K562 (cell line): ENCODE results near the gene ACSF2. TPM values are rescaled to one million over a fixed set of nuclear protein-coding genes. Genes with fewer than 3 reads are reported as not detected.

ENCODE experiments used
- ATAC-seq: fragments of 200-7000 bp; cut with Tn5 transposase; 3 replicates; pipeline ENCODE4 v1.9.1; 2020; ENCODE audit warnings: moderate library complexity
- BruUV-seq: library from RNA; stranded (reverse); fragments of 400-500 nt; replicated peaks from 2 replicates; lab custom pipeline; 2021; lab: Mats Ljungman, UMichigan
- CTCF ChIA-PET: fragments of 300-600 bp; formaldehyde crosslinking; extraction: SDS; loops from one replicate; lab custom pipeline; 2021; ENCODE audit warnings: low intra/inter-chr PET ratio; lab: Yijun Ruan, JAX
- POLR2A ChIA-PET: fragments of 300-600, 350-650 bp; sonication (Branson Sonifier 250); formaldehyde crosslinking; extraction: SDS; loops from one replicate; lab custom pipeline; 2021; ENCODE audit warnings: antibody characterized with exemption, inconsistent platforms; lab: Yijun Ruan, JAX
- DNase-seq, 4 experiments: peaks; one replicate each; pipeline versions ENCODE4 v3.0.0 to v3.0.0-alpha.2; 2011 to 2018; ENCODE audit warnings: low spot score in 3 of 4, mixed read lengths in 3 of 4; ENCODE audit errors: extremely low read depth in 1 of 4
- FAIRE-seq: peaks from 2 replicates; lab custom pipeline; 2011; peaks lifted over from hg19 to GRCh38; lab: Jason Lieb, UNC
- H2AFZ ChIP-seq: 2 replicates; pipeline ENCODE4 v1.6.0; 2011; ENCODE audit warnings: low read depth, low read length, control low read depth, inconsistent platforms
- H3K27ac ChIP-seq: fragments of 200-600 bp; 3 replicates; pipeline ENCODE4 v1.8.0; 2011; ENCODE audit warnings: low read depth, mild to moderate bottlenecking, control low read depth, inconsistent platforms, low read length, moderate library complexity, mixed read lengths; ENCODE audit errors: extremely low read depth
- H3K27me3 ChIP-seq, 2 experiments: fragments of 300-600 bp in 1 of 2; 2 replicates in 1 of 2; 3 replicates in 1 of 2; pipeline versions ENCODE4 v1.6.0 to v1.8.0; 2011; ENCODE audit warnings: inconsistent platforms in 2 of 2, low read length in 2 of 2, mild to moderate bottlenecking in 1 of 2, mixed read lengths in 1 of 2, moderate library complexity in 1 of 2; ENCODE audit not compliant: control insufficient read depth in 2 of 2, insufficient read depth in 2 of 2
- H3K36me3 ChIP-seq: fragments of 300-600 bp; 3 replicates; pipeline ENCODE4 v1.8.0; 2011; ENCODE audit warnings: mild to moderate bottlenecking, low read length, inconsistent platforms; ENCODE audit not compliant: control insufficient read depth, insufficient read depth
- H3K4me1 ChIP-seq, 2 experiments: fragments of 200-600 bp in 1 of 2; replicated peaks in 1 of 2; 2 replicates in 1 of 2; 3 replicates in 1 of 2; pipeline versions ENCODE4 v1.5.1 to v1.8.0; 2011; ENCODE audit warnings: inconsistent platforms in 2 of 2, low read length in 2 of 2, mild to moderate bottlenecking in 1 of 2, mixed read lengths in 1 of 2, moderate library complexity in 1 of 2; ENCODE audit not compliant: control insufficient read depth in 2 of 2, insufficient read depth in 2 of 2
- H3K4me2 ChIP-seq: 2 replicates; pipeline ENCODE4 v1.6.1; 2011; ENCODE audit warnings: low read length, control low read depth, inconsistent platforms, mixed read lengths; ENCODE audit not compliant: insufficient read depth
- H3K4me3 ChIP-seq: fragments of 200-600 bp; sonication (generic), shearing (Covaris generic); 2 replicates; pipeline ENCODE4 v1.5.1; 2016; ENCODE audit warnings: control low read depth, inconsistent platforms
- H3K79me2 ChIP-seq: fragments of 200-600 bp; 3 replicates; pipeline ENCODE4 v1.8.0; 2011; ENCODE audit warnings: low read length, inconsistent platforms; ENCODE audit not compliant: control insufficient read depth, insufficient read depth
- H3K9ac ChIP-seq, 2 experiments: 2 replicates each; pipeline versions ENCODE4 v1.6.0 to v1.6.1; 2011; ENCODE audit warnings: low read depth in 2 of 2, low read length in 2 of 2, control low read depth in 1 of 2, inconsistent platforms in 1 of 2, mild to moderate bottlenecking in 1 of 2, mixed read lengths in 1 of 2; ENCODE audit not compliant: insufficient read depth in 1 of 2
- H3K9me1 ChIP-seq: one replicate; pipeline ENCODE4 v1.6.0; 2011; ENCODE audit warnings: inconsistent platforms, mild to moderate bottlenecking, low read length, moderate library complexity; ENCODE audit not compliant: control insufficient read depth, insufficient read depth
- H3K9me3 ChIP-seq: replicated peaks from 2 replicates; pipeline ENCODE4 v1.5.1; 2011; ENCODE audit warnings: low read depth, low read length, inconsistent platforms; ENCODE audit not compliant: control insufficient read depth, insufficient read depth
- H4K20me1 ChIP-seq: replicated peaks from 2 replicates; pipeline ENCODE4 v1.6.1; 2011; ENCODE audit warnings: low read length, inconsistent platforms, mixed read lengths; ENCODE audit not compliant: control insufficient read depth, insufficient read depth
- HES1 ChIP-seq: fragments of 450-650 bp; IDR thresholded peaks from 2 replicates; pipeline ENCODE4 v1.6.1; 2016; ENCODE audit warnings: low read depth, mild to moderate bottlenecking, moderate library complexity
- TFAP4 ChIP-seq: sonication (generic); formaldehyde crosslinking; IDR thresholded peaks from 2 replicates; pipeline ENCODE4 v1.8.0; 2022; ENCODE audit warnings: missing genetic modification reagents, mild to moderate bottlenecking, moderate library complexity, borderline replicate concordance
- WGBS: fragments of 100-300 bp; shearing (Covaris generic); methylation state at CpG from one replicate; pipeline ENCODE4 v1.1.6; 2016; ENCODE audit warnings: low coverage, mixed read lengths; ENCODE audit not compliant: insufficient coverage; ENCODE audit errors: missing lambda C conversion rate; 5-methylcytosine and 5-hydroxymethylcytosine counted together
- in situ Hi-C: fragments of 300-500 bp; cut with MboI; formaldehyde crosslinking; loops from 4 replicates; pipeline ENCODE4 v1.15.0; 2018; ENCODE audit warnings: inconsistent platforms, mixed read lengths
- intact Hi-C: fragments of 100-400 bp; cut with micrococcal nuclease; formaldehyde crosslinking; loops from 2 replicates; pipeline ENCODE4 v1.14.2; 2022
- polyA plus RNA-seq, 8 experiments: library from polyadenylated mRNA; depleted of rRNA in 4 of 8; stranded (reverse) in 5 of 8; unstranded in 3 of 8; fragments of >200 nt; fragmentation: Nextera tagmentation in 2 of 8; fragmentation: Illumina TruSeq in 1 of 8; extraction: Ambion mirVana in 2 of 8; extraction: Trizol in 1 of 8; gene quantifications; 2 replicates each; pipeline versions ENCODE4 v1.2.1 to v1.2.3, GENCODE V29; 2011 to 2014; ENCODE audit warnings: inconsistent platforms in 1 of 8, missing spikeins in 1 of 8
- total RNA-seq, 7 experiments: library from RNA; depleted of rRNA in 6 of 7; stranded (reverse); fragments of >200 nt in 6 of 7; fragmentation: Illumina TruSeq in 2 of 7; extraction: Trizol in 2 of 7; gene quantifications; 2 replicates each; pipeline versions ENCODE4 v1.2.1 to v1.2.3, GENCODE V29; 2011 to 2021; ENCODE audit warnings: low replicate concordance in 1 of 7

Gene ACSF2
- total and polyA plus RNA-seq, 9 of the 15 experiments (the other 6 are each of a cell fraction or from before 2014, with no cell fraction given), result 0.89 to 6.1 (median 3.5) TPM

DNA sequence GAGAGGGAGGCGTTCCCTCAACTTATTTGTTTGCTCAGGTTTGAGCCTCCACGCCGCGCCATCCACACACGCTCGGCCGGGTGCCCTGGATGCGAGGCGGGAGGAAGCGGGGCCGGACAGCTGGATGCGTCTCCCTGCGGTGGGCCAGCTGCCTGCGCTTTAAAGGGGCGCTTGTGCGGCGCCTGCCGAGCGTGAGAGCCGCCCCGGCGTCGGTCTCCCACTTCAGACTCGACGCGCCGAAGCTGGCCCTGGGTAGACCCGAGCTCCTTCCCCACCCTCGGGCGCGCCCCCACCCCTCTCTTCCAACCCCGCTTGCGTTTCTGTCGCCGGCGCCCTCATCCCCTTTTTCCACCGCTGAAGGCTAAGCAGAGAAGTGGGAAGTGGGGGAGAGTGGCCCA is 43.2 kb downstream of the ACSF2 start:
- Histone ChIP-seq H3K4me1 (peaks cover 0 to 25% of the 10 kb centered on the region in 2 experiments; a peak in 2 of 5 replicates), H3K9me3 (no peaks in the 10 kb centered on the region), H3K4me3 (no peak overlapping the region), H3K4me2 (no peak overlapping the region), H3K36me3 (no peaks in the 10 kb centered on the region), H3K27me3 (peaks cover 27 to 80% of the 10 kb centered on the region in 2 experiments; a peak in 4 of 5 replicates), H3K27ac (no peak overlapping the region), H4K20me1 (peaks cover 12% of the 10 kb centered on the region), H3K9ac (peak overlapping the region in 1 of 2 experiments; percentile 13; a peak in 1 of 4 replicates), H3K79me2 (no peaks in the 10 kb centered on the region), H2AFZ (no peak overlapping the region), H3K9me1 (no peaks in the 10 kb centered on the region)
- intact Hi-C loops, result no loop called here
- in situ Hi-C loops, result no loop called here
- WGBS, result 8% methylated on average over 12 of the region's 37 CpGs
- DNase-seq, result no peak
- no peak for FAIRE-seq
- no TSS peak for BruUV-seq
- POLR2A ChIA-PET, result no interaction called here
- no peak for TF ChIP-seq HES1
- 0 out of 2 replicates have a peak, but pooled peaks have one; percentile 14 for TF ChIP-seq TFAP4 (CRISPR knock-in tag)
- CTCF ChIA-PET, result no interaction called here
- no peak for ATAC-seq
